OCI-LY3 (cell line): ENCODE results near the gene PCDH15.

Experiments used
- H2AFZ ChIP-seq: fragments of 200-600, 300-600 bp; shearing (Covaris generic); 2 replicates; pipeline ENCODE4 v1.6.0; 2014; ENCODE audit warnings: antibody characterized with exemption, low read depth, low read length
- H3K27ac ChIP-seq: fragments of 200-600, 300-600 bp; sonication (generic); 2 replicates; pipeline ENCODE4 v1.5.1; 2014; ENCODE audit warnings: mild to moderate bottlenecking, low read length, moderate library complexity, mixed read lengths
- H3K27me3 ChIP-seq: fragments of 200-600, 300-600 bp; sonication (generic); 2 replicates; pipeline ENCODE4 v1.6.1; 2014; ENCODE audit warnings: low read depth, low read length, mixed read lengths
- H3K36me3 ChIP-seq: fragments of 200-600, 300-600 bp; sonication (generic); replicated peaks from 2 replicates; pipeline ENCODE3; 2014; ENCODE audit warnings: low read depth, low read length, mixed read lengths
- H3K4me1 ChIP-seq: fragments of 300-600, 200-600 bp; sonication (generic); 2 replicates; pipeline ENCODE4 v1.6.1; 2014; ENCODE audit warnings: low read length, mixed read lengths
- H3K4me2 ChIP-seq: fragments of 200-600, 300-600 bp; sonication (generic); 2 replicates; pipeline ENCODE4 v1.6.1; 2014; ENCODE audit warnings: low read length, mixed read lengths
- H3K4me3 ChIP-seq: fragments of 300-600, 200-600 bp; sonication (generic); 2 replicates; pipeline ENCODE4 v1.5.1; 2014; ENCODE audit warnings: antibody characterized with exemption, mild to moderate bottlenecking, low read length, moderate library complexity
- H3K79me2 ChIP-seq: fragments of 300-600, 200-600 bp; shearing (Covaris generic); 2 replicates; pipeline ENCODE4 v1.6.1; 2014; ENCODE audit warnings: mild to moderate bottlenecking, low read length, mixed read lengths
- H3K9ac ChIP-seq: fragments of 300-600, 200-600 bp; shearing (Covaris generic); 2 replicates; pipeline ENCODE4 v1.6.0; 2014; ENCODE audit warnings: mild to moderate bottlenecking, low read length, moderate library complexity
- H3K9me3 ChIP-seq: fragments of 200-600, 300-600 bp; shearing (Covaris generic); 2 replicates; pipeline ENCODE4 v1.6.1; 2014; ENCODE audit warnings: low read length, mixed read lengths; ENCODE audit not compliant: insufficient read depth
- H4K20me1 ChIP-seq: fragments of 200-600, 300-600 bp; sonication (generic); 2 replicates; pipeline ENCODE4 v1.6.1; 2016; ENCODE audit warnings: low read length, mixed read lengths; ENCODE audit not compliant: insufficient read depth
- CTCF ChIP-seq: fragments of 200-600, 300-600 bp; sonication (generic); IDR thresholded peaks from 2 replicates; pipeline ENCODE4 v1.5.1; 2014; ENCODE audit warnings: antibody characterized with exemption, low read length, low read depth
- EZH2phosphoT487 ChIP-seq: fragments of 200-600 bp; shearing (Covaris generic); IDR thresholded peaks from 2 replicates; pipeline ENCODE4 v1.6.1; 2018; ENCODE audit warnings: antibody characterized with exemption, mixed run types, low read depth

Gene PCDH15

GRCh38 chr10:54133203-54133602 is 667.8 kb downstream of the PCDH15 start:
- TF ChIP-seq CTCF (peak; percentile 56), EZH2phosphoT487 (no peak)
- no peak overlapping the region for H3K4me2 ChIP-seq
- no peaks in the 10 kb centered on the region for H3K27me3 ChIP-seq
- peaks cover 7% of the 10 kb centered on the region for H3K36me3 ChIP-seq
- no peak overlapping the region for H3K27ac ChIP-seq
- no peaks in the 10 kb centered on the region for H3K79me2 ChIP-seq
- H3K9me3 ChIP-seq = no peaks in the 10 kb centered on the region
- H4K20me1 ChIP-seq = no peaks in the 10 kb centered on the region
- peaks cover 29% of the 10 kb centered on the region for H3K4me1 ChIP-seq
- H2AFZ ChIP-seq = no peak overlapping the region
- no peak overlapping the region for H3K4me3 ChIP-seq
- H3K9ac ChIP-seq = no peak overlapping the region

GRCh38 chr10:54131833-54132232 is 669.2 kb downstream of the PCDH15 start:
- H3K27me3 ChIP-seq = no peaks in the 10 kb centered on the region
- H3K9ac ChIP-seq = no peak overlapping the region
- no peaks in the 10 kb centered on the region for H3K9me3 ChIP-seq
- H4K20me1 ChIP-seq = no peaks in the 10 kb centered on the region
- no peak overlapping the region; the same call in 1 of the 2 replicates for H2AFZ ChIP-seq
- peak overlapping the region; percentile 45 for H3K4me2 ChIP-seq
- TF ChIP-seq EZH2phosphoT487 = no peak
- TF ChIP-seq CTCF = no peak
- H3K79me2 ChIP-seq = no peaks in the 10 kb centered on the region
- H3K27ac ChIP-seq = peak overlapping the region; percentile 55
- peaks cover 7% of the 10 kb centered on the region for H3K36me3 ChIP-seq
- H3K4me1 ChIP-seq = peaks cover 29% of the 10 kb centered on the region
- peak overlapping the region; percentile 17 for H3K4me3 ChIP-seq

GRCh38 chr10:54130394-54130793 is 670.6 kb downstream of the PCDH15 start:
- no peak overlapping the region for H3K9ac ChIP-seq
- H3K79me2 ChIP-seq = no peaks in the 10 kb centered on the region
- H3K4me1 ChIP-seq = peaks cover 29% of the 10 kb centered on the region
- peak overlapping the region; percentile 30 for H2AFZ ChIP-seq
- H3K4me2 ChIP-seq = no peak overlapping the region
- no peaks in the 10 kb centered on the region for H4K20me1 ChIP-seq
- no peak overlapping the region for H3K27ac ChIP-seq
- H3K27me3 ChIP-seq = no peaks in the 10 kb centered on the region
- TF ChIP-seq CTCF (no peak), EZH2phosphoT487 (no peak)
- no peaks in the 10 kb centered on the region for H3K9me3 ChIP-seq
- no peak overlapping the region for H3K4me3 ChIP-seq
- H3K36me3 ChIP-seq = peaks cover 4% of the 10 kb centered on the region

- no peak overlapping the region for H3K4me3 ChIP-seq
- no peaks in the 10 kb centered on the region for H3K4me1 ChIP-seq
- H2AFZ ChIP-seq = no peak overlapping the region
- H4K20me1 ChIP-seq = no peaks in the 10 kb centered on the region
- H3K36me3 ChIP-seq = no peaks in the 10 kb centered on the region
- no peak overlapping the region for H3K9ac ChIP-seq
- H3K27me3 ChIP-seq = no peaks in the 10 kb centered on the region
- no peaks in the 10 kb centered on the region for H3K9me3 ChIP-seq
- H3K27ac ChIP-seq = no peak overlapping the region
- no peak overlapping the region for H3K4me2 ChIP-seq
- no peak for TF ChIP-seq EZH2phosphoT487
- H3K79me2 ChIP-seq = no peaks in the 10 kb centered on the region
Measured at GRCh38 chr10:54125098-54125747, 675.8 kb downstream of the PCDH15 start.
